AML-193 (cell line): ENCODE results near the gene ZNF407.

Source experiments
- DNase-seq, 2 experiments: peaks; one replicate each; lab custom pipeline; 2025; lab: John Stamatoyannopoulos, UW

ZNF407 gene

DNA sequence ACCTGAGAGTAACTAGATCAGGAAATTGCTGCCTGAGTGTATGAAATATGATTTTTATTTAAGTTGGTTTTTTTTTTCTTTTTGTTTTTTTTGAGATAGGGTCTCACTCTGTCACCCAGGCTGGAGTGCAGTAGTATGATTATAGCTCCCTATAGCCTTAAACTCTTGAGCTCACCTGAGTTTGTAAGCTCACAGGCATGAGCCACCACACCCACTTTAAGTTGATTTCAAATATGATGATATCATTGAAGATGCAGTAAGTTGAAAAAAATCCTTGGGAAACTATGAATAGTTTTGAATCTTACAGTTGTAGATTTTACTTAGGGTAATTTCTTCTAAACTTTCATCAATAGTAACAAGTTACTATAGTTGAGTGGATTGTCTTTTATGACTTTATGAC lies 234.7 kb downstream of the ZNF407 start:
- no peak for DNase-seq

DNA sequence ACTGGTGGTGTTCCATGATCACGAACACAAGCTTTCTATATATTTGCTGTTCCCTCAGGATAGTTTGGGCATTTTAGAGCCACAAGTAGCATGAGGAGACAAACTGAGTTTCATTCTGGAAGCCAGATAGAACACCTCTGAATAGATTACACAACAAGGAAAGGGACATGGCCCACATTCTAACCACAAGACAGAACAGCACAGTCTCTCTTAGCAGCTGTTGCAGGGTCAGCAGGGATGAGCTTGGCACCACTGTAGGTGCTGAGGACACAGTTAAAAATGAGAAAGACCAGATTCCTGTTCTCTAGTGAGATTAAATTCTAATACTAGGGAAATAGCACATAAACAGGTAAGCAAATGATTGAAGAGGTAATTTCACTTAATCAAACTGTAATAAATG lies 235.3 kb downstream of the ZNF407 start:
- DNase-seq: peak; percentile 2 to 18

DNA sequence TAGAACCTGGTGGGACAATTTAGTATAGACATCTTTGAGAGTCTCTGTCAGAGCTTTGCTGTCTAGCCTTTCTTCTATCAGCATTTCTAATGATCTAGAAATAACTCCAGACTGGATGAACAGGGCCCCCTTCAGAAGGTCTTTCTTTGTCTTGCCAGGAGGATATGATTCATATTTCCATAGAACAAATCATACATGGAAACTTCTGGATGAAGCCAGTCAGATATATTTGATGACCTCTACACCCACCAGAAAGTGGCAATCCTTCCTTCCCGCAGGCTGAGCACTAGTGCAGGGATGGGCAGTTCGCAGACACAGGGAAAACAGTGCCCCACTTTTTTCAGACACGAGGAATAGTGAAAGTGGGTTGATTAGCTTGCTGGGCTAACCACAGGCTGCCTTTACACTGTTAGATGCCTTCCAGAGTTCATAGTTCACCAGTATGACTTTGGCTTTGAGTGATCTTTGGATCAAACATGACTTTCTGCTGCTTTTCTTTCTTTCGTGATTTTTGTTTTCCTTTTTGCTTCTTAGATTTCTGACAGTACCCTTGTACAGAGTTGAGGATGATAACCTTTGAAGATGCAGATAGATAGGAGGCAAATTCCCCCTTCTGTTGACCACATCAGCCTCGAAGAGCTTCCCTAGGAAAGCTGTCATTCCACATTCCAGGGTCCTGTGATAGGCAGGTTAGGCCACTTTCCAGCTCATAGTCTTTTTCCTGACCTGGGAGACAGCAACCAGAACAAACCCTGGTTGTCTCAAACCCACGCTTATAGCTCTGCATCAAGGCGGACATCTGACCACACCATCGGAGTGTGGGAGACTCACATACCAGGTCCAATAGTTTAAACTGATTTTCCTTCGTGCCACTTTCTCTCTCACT lies 237.0 kb downstream of the ZNF407 start:
- no peak for DNase-seq

DNA sequence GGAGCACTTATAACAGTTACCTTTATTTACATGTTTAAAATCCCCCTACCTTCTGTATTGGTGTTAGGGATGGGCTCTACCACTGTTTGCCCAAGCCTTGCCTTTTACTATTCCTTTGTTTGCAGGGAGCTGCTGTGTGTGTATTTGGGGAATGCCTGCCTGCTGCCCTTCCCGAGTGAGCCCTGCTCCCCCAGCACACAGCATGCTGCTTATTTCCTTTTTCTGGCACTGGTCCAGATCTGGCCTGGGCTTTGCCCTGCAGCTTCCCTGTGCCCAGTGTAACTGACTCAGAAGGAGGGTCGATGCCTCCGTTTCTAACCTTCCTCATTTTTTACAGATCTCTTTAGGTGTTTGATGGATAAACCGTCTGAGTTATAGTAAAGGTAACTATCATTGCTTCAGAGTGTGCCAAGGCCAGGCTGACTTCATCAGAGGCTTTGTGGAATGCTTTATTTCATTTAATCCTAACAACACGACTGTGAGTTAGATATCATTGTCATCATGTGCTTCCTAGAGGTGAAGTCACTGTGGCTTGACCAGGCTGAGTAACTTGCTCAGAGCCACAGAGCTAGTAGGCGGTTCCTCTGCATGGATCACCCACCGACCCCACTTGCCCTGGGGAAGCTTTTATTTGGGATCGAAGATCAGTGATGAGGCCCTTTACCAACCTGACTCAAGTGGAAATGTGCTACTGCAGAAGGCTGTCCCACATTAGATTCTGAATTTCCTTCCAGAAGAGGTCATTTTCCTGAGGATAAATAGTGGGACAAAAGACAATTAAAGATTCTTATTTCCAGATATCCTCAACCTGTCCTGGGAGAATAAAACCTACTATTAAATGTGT lies 238.8 kb downstream of the ZNF407 start:
- no peak for DNase-seq

DNA sequence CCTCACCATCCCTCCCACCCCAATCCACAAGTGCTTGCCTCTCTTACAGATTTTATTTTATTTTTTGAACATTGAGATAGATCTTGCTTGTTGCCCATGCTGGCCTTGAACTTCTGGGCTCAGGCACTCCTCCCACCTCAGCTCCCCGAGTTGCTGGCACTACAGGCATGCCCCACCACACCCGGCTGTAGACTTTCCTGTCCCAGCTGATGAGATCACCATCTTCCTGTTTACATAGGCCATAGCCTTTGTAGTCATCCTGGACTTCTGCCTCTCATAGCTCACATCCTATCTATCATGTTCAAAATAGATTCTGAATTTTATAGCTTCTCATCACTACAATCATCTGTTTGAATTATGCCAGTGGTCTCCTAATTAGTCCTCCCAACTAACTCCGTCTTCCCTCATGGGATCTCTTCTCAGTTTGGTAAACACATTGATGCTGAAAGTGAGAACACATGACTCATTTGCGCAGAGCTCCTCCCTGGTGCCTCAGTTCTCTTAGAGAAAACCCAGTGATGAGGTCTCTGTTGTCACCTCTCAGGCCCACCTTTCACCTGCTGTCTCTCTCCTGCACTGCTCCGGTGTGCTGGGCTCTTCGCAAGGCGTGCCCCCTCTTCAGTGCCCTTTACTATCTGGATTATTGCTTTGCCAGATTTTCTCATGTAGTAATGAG lies 243.0 kb downstream of the ZNF407 start:
- no peak for DNase-seq

DNA sequence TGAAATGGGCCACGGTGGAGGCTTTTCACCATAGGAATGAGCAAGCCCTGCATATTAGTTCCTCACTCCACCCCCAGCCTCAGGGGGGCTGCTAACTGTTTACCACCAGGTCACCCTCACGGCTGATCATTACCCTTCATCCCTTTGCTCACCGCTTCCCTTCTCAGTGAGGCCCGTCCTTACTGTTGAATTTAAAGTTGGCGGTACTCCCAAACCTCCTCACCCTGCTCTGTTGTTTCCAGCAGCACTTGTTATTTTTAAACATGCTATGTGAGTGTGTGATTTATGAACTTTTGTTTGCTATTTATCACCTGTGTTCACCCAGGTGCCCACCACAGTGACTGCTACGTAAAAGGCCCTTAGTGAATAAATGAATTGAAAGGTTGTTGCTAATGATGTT lies 243.6 kb downstream of the ZNF407 start:
- no peak for DNase-seq

DNA sequence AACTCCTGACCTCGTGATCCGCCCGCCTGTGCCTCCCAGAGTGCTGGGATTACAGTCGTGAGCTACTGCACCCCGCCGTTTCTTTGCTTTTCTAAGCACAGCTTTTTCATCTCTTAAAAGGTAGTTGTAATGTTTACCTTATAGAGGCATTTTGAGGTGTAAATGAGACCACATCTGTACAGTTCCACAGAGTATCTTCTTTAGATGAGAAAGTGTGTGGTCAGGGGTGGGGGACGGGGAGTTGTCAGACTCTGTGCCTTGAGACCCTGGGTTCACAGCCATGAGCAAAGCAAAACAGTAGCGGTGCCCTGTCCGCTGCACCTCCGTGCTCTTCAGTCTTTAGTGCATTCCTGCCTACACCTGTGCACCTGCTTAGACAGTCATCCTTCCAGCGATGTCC lies 251.6 kb downstream of the ZNF407 start:
- no peak for DNase-seq

DNA sequence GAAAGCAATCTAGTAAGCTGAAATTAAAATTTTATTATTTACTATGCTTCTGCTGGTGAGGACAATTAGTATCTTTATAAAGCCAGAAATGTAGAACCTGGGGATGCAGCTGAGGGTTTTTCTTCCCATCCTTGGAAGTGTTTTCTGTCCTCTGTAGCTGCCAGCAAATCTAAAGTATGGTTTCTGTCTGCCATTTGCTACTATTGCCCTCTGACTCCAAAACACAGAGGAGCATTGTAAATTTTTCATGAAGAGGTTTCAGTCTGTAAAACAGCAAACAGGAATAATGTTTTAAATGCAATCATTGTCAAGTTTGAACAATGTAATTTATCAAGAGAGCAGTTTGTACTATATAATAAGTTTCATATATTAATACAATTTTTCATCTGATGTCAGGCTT lies 258.8 kb downstream of the ZNF407 start:
- DNase-seq: no peak

DNA sequence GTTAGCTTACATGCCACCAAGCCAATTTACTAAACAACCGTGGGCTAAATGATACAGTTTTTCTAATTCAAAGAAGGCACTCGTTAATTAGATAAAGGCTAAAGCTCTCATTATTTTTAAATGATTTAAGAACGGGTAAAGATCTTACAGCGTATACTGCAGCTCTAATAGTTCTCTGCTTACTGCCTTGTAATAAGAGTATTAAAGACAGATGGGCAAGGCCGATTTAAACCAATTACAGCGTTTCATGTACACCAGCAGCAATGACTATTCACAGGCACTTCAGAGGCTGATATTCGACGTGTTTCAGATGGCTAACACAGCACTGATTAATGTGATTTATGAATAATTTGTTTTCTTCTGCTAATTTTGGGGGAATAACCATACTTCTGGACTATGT lies 259.3 kb downstream of the ZNF407 start:
- no peak for DNase-seq

DNA sequence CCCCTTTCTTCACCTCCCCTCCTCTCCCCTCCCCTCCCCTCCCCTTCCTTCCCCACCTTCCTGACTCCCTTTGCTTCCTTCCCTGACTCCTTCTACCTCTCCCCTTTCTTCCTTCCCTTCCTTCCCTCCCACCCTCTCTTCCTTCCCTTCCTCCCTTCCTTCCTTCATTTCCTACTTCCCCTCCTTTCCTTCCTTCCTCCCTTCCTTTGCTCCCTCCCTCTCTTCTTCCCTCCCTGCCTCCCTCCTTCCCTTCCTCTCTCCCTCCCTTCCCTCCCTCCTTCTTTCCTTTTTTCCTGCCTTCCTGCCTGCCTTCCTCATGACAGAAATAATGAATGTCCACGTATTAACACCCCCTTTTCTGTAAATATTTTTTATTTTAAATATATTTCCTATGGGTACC lies 260.2 kb downstream of the ZNF407 start:
- DNase-seq: no peak

DNA sequence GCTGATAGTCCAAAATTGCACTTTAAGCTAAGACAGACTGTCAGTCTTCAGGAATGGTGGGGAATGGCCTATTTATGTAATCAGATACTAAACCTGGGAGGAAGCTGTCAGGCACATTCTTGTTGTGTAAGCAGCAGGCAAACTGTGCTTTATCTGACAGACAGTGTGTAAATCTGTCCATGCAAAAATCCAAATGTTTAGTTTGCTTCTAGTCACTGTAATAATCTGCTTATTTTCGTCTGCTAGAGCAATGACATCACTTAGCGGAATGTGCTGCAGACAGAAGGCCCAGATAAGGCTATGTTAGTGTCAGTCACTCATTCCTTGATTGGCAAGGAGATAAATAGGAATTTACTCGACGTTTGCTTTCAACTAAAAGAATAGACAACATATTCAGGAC lies 263.5 kb downstream of the ZNF407 start:
- no peak for DNase-seq

DNA sequence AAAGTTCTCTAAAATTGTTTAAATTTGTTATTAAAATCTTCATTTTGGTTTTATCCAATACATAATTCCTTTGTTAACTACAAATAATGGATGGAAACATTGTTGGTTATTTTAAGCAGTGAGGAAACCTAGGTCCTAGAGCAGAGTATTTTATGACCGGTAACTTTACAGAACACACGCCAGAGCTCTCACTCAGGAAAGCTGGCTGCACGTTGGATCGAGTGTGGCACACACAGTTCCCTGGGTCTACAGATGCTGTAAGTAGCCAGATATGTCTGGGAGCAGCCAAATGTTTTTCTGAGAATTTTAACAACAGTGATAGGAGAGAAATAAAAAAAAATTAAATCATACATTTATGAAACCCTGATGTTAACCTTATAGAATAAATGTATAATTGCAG lies 264.4 kb downstream of the ZNF407 start:
- DNase-seq: no peak

DNA sequence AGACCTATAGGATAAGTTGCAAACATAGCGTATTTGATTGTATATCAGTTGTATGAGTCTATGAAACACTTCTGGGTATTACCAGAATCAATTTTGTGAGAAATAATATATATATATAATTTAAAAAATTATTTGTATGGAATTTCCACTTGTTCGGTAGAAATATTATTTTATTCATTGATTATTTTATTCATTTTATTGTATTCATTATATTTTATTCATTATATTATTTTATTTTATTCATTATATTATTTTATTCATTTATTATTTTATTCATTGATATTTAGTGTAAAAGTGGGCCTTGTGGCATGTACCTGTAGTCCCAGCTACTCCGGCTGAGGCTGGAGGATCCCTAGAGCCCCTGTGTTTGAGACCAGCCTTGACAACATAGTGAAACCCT lies 268.9 kb downstream of the ZNF407 start:
- no peak for DNase-seq

DNA sequence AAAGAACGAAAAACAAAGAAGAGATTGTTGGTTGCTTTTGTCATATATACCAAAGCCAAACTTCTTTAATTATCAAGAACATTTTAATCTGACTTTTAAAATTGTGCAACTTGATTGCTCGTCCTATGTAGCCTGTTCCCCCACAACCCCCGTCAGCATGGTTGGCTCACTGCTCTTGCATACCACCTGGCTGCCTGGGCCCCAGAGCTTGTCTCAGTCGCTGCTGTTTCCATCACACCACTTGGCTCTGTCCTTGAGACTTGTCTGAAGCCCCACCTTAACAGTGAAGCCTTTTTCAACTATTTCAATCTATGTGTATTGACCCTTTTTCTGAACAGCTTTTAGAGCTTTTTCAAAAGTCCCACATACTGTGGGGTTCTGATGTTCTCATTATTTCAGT lies 270.8 kb downstream of the ZNF407 start:
- no peak for DNase-seq

DNA sequence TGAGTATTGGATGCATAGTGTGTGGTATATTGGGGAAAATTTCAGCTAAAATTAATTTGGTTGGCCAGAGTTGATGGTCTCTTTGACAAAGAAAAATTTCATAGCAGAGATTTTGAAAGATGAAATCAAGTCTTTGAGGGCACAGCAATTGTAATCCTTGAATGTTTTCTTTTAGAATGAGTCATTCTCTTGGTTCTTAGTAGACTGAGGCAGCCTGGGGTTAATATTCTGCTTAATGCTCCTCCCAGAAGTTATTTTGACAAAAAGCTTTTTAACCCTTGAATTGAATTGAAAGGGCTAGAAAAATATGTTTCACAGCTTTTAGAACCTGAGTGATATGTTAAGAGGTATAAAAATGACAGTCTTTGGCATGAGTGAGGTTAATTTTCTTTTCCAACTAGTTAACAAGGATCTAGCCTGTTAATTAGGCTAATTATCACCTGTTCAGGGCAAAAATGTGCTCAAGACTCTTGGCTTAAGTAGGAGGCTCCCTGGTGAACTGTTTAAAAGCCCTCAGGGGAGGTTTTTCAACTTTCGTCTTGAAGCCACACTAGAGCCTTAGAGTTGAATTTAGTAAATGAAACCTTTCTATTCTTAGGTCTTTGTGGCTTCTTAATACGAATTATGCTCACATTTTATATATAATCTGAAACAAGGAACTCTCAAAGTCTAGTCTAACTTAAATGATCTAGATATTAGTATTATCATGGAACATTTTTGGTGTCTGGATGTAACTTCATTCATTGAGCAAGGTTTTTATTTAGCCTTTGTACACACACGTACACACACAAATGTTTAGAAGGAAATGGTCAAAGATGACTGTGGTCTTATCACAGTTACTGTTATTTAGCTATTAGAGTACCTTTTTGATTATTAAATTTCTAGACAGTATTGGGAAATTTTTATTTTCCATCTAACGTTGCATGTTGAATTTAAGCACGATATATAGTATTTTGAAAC lies 272.5 kb downstream of the ZNF407 start:
- no peak for DNase-seq

DNA sequence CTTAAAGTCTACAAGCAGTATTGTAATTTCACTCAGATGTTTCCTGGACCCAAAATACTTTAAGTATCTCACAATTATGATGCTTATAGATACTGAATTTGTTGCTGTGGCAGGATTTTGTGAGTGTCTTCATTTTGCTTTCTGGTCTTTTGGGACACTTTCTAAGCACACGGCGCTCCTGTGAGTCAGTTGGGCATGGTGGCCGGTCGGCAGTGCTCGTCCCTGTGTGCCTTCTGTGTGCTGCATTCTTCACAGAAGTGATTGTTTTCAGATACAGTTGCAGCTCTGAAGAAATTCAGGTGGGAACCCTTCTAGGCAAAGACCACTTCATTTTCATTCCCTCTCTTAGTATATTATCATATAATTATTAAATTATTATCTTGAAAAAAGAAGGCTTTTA lies 273.3 kb downstream of the ZNF407 start:
- DNase-seq: no peak

DNA sequence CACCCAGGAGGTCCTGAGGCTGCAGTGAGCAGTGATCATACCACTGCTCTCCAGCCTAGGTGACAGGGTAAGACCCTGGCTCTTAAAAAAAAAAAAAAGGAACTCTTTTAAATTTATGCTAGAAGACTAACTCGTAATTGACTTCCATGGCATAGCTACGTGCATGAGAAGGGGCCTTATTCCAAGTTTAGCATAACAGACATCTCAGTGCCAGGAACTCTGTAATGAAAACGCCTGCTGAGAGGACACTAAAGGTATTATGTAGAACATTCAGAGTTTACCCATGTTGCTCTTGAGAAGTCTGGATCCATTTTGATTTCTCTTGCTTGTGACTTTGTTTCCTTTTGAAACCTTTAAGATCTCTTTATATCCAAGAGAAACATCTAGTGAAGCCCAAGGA lies 276.0 kb downstream of the ZNF407 start:
- DNase-seq: no peak

DNA sequence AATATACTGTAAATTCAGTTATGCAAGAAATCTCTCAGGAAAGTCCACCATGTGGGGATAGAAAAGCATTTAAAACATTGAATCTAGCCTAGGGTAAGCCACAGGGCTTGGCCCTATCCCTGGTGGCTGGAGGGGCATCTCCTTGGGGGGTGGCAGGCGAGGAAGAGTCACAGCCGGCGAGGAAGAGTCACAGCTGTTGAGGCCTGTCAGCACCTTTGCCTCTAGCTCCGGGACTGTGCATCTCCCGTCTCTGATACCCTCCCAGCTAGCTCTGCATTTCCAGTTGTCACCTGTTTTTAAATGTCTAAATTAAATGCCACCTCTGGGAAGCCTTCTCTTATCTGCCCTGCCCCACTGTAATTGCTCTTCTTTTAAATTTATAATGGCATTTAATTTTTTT lies 276.7 kb downstream of the ZNF407 start:
- no peak for DNase-seq

DNA sequence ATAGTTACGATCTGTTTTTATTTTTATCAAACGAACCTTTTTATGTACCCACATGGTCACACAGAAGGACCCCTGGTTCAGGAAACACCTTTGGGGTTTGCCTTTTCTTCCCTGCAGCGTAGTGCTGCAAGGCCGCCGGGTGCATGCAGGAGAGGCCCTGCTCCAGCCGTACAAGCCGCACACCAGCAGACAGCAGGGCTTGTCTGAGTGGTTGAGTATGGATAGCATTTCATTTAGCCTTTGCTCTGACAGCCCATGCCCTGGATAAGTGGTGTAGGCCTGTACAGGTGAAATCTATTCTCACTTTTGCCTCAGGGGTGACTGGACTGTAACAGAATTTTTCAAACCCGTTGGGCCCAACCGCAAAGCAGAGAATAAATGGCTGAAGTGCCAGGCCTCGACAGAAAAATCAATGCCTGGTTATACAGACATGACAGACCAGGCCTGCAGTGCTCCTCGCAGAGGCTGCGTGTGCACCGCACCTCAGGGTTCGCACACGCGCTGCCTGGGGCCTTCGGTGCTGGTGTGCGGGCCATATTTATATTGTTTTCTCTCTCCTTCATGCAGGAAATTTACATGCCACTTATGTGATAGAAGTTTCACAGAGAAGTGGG lies 279.1 kb downstream of the ZNF407 start:
- DNase-seq: no peak

DNA sequence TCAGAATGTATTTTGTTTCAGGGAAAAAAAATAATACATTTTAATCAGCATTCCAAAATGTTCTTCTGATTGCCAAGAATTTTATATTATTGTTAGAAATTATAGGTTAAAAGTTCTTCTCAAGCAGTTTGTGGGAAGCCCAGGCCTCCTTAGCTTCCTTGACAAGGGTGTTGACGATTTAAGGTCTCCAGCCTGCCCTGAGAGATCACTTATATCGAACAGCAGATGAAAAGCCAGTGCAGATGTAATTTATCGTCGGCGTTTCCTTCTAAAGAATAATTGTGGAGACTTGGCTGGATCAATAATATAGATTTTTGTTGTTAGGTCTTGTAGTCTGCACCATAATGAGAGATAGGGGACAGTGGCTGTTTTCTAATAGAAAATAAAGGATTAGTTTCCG lies 280.6 kb downstream of the ZNF407 start:
- DNase-seq: no peak

DNA sequence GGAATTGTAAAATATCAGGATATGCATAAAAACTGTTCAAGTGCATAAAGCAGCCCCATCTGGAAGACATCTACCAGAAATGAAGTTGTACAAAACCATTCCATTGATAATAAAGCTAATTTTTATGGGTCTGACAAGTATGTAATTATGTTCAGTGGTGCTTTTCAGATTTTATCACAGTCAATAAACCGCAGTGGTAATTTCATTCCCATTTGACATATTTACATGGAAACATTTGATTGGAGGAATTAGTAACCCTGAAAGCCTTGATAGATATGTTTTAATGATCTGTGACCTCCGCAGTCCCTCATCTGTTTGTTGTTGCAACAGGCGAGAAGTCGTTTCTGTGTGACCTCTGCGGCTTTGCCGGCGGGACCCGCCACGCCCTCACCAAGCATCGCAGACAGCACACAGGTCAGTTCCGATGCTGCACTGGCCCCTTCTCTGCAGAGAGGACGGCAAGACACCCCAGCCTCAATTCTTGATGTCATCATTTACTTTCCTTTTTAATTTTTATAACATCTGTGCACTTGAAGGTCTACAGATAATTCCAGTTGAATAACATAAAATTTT lies 283.1 kb downstream of the ZNF407 start:
- no peak for DNase-seq
